HepG2 (cell line): Measurements from ENCODE around the gene ALKBH4. TPM values are rescaled to one million over a fixed set of nuclear protein-coding genes. Genes with fewer than 3 reads are reported as not detected.

Experiments used
- AGO2 ChIP-seq: fragments of 200-400 bp; formaldehyde crosslinking; optimal IDR thresholded peaks from 2 replicates; pipeline ENCODE3; 2017; ENCODE audit warnings: mild to moderate bottlenecking, low read depth, low read length, moderate library complexity
- ATF7-NPFF ChIP-seq: sonication (generic); formaldehyde crosslinking; IDR thresholded peaks from 2 replicates; pipeline ENCODE4 v1.8.1; 2023; ENCODE audit warnings: mild to moderate bottlenecking, low read depth, missing genetic modification reagents, moderate library complexity
- BHLHE40 ChIP-seq: IDR thresholded peaks from 2 replicates; pipeline ENCODE4 v1.6.1; 2011; ENCODE audit warnings: low read length, improper control_type of control experiment
- CAMTA2 ChIP-seq: sonication (generic); formaldehyde crosslinking; IDR thresholded peaks from 2 replicates; pipeline ENCODE4 v1.4.0; 2020; ENCODE audit warnings: mild to moderate bottlenecking, missing genetic modification reagents, borderline replicate concordance
- ESRRA ChIP-seq: sonication (generic); formaldehyde crosslinking; IDR thresholded peaks from 2 replicates; pipeline ENCODE4 v1.5.1; 2020; ENCODE audit warnings: mild to moderate bottlenecking, low read depth, missing genetic modification reagents
- HNRNPL ChIP-seq: fragments of 200-400 bp; formaldehyde crosslinking; IDR thresholded peaks from 2 replicates; pipeline ENCODE4 v1.6.1; 2017; ENCODE audit warnings: mild to moderate bottlenecking, low read depth, low read length
- JARID2 ChIP-seq: sonication (generic); formaldehyde crosslinking; IDR thresholded peaks from 2 replicates; pipeline ENCODE4 v1.8.1; 2023; ENCODE audit warnings: missing genetic modification reagents, inconsistent platforms; ENCODE audit not compliant: insufficient replicate concordance
- NCOA2 ChIP-seq: sonication (generic); formaldehyde crosslinking; IDR thresholded peaks from 2 replicates; pipeline ENCODE4 v1.8.0; 2022; ENCODE audit warnings: inconsistent platforms
- RFX1 ChIP-seq: fragments of 450-650 bp; IDR thresholded peaks from 2 replicates; pipeline ENCODE4 v1.6.1; 2017
- RFX5 ChIP-seq: IDR thresholded peaks from 2 replicates; pipeline ENCODE4 v1.6.1; 2011; ENCODE audit warnings: low read depth, low read length, improper control_type of control experiment
- SCMH1 ChIP-seq: sonication (generic); formaldehyde crosslinking; IDR thresholded peaks from 2 replicates; pipeline ENCODE4 v1.9.0; 2021; ENCODE audit warnings: missing genetic modification reagents, mild to moderate bottlenecking, borderline replicate concordance
- SP2 ChIP-seq: sonication (generic); formaldehyde crosslinking; IDR thresholded peaks from 2 replicates; pipeline ENCODE4 v1.5.1; 2020; ENCODE audit warnings: mild to moderate bottlenecking, missing genetic modification reagents
- TBL1XR1 ChIP-seq: fragments of 150-350 bp; IDR thresholded peaks from 2 replicates; pipeline ENCODE4 v1.6.1; 2014; ENCODE audit warnings: borderline replicate concordance, low read length; ENCODE audit not compliant: partially characterized antibody
- ZNF10 ChIP-seq: sonication (generic); formaldehyde crosslinking; IDR thresholded peaks from 2 replicates; pipeline ENCODE4 v1.4.0; 2020; ENCODE audit warnings: mild to moderate bottlenecking, low read depth, missing genetic modification reagents, borderline replicate concordance
- ZNF276 ChIP-seq: sonication (generic); formaldehyde crosslinking; IDR thresholded peaks from 2 replicates; pipeline ENCODE4 v1.4.0; 2020; ENCODE audit warnings: mild to moderate bottlenecking, low read depth, missing genetic modification reagents
- ZNF350 ChIP-seq: sonication (generic); formaldehyde crosslinking; IDR thresholded peaks from 2 replicates; pipeline ENCODE4 v1.4.0; 2020; ENCODE audit warnings: mild to moderate bottlenecking, low read depth, missing genetic modification reagents, borderline replicate concordance
- ZNF777 ChIP-seq: sonication (generic); formaldehyde crosslinking; IDR thresholded peaks from 2 replicates; pipeline ENCODE4 v1.4.0; 2020; ENCODE audit warnings: missing genetic modification reagents
- polyA plus RNA-seq, 8 experiments: library from polyadenylated mRNA; depleted of rRNA in 3 of 8; stranded (reverse) in 7 of 8; unstranded in 1 of 8; fragments of >200 nt; fragmentation: Illumina TruSeq in 4 of 8; extraction: Trizol in 4 of 8; gene quantifications; 2 replicates each; pipeline versions ENCODE4 v1.2.1 to v1.2.3, GENCODE V29; 2011 to 2016; ENCODE audit warnings: low read depth in 4 of 8, missing spikeins in 1 of 8, mixed read lengths in 1 of 8; ENCODE audit not compliant: insufficient read depth in 1 of 8
- total RNA-seq, 5 experiments: library from RNA; depleted of rRNA; stranded (reverse); fragments of >200 nt; fragmentation: Illumina TruSeq; extraction: Trizol; gene quantifications; 2 replicates each; pipeline ENCODE4 v1.2.3, GENCODE V29; 2016; ENCODE audit warnings: low read depth in 1 of 5
- TF ChIP-seq, protein P1 (sequence below): sonication (generic); formaldehyde crosslinking; IDR thresholded peaks from 2 replicates; pipeline ENCODE4 v1.4.0; 2020; ENCODE audit warnings: missing genetic modification reagents, mild to moderate bottlenecking, borderline replicate concordance
- TF ChIP-seq, protein P2 (sequence below): IDR thresholded peaks from 2 replicates; pipeline ENCODE4 v1.4.0; 2020; ENCODE audit warnings: mild to moderate bottlenecking, missing genetic modification reagents
- TF ChIP-seq, protein P3 (sequence below): sonication (generic); formaldehyde crosslinking; IDR thresholded peaks from 2 replicates; pipeline ENCODE4 v1.4.0; 2020; ENCODE audit warnings: missing genetic modification reagents, borderline replicate concordance

The ALKBH4 gene
- total and polyA plus RNA-seq, 2 of the 13 experiments (the other 11 are each of a cell fraction or from before 2014, with no cell fraction given) = 2.6 to 8.8 TPM

GRCh38 chr7:102451371-102452054 lies 13.2 kb downstream of the ALKBH4 start (continued):
- TF ChIP-seq SCMH1 (CRISPR knock-in tag) = no peak
- TF ChIP-seq, protein P1, sequence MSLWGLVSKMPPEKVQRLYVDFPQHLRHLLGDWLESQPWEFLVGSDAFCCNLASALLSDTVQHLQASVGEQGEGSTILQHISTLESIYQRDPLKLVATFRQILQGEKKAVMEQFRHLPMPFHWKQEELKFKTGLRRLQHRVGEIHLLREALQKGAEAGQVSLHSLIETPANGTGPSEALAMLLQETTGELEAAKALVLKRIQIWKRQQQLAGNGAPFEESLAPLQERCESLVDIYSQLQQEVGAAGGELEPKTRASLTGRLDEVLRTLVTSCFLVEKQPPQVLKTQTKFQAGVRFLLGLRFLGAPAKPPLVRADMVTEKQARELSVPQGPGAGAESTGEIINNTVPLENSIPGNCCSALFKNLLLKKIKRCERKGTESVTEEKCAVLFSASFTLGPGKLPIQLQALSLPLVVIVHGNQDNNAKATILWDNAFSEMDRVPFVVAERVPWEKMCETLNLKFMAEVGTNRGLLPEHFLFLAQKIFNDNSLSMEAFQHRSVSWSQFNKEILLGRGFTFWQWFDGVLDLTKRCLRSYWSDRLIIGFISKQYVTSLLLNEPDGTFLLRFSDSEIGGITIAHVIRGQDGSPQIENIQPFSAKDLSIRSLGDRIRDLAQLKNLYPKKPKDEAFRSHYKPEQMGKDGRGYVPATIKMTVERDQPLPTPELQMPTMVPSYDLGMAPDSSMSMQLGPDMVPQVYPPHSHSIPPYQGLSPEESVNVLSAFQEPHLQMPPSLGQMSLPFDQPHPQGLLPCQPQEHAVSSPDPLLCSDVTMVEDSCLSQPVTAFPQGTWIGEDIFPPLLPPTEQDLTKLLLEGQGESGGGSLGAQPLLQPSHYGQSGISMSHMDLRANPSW (CRISPR knock-in tag) = no peak; the same call in 1 of the 2 replicates
- no peak for TF ChIP-seq CAMTA2
- no peak for TF ChIP-seq ZNF350 (CRISPR knock-in tag)
- no peak for TF ChIP-seq TBL1XR1
- TF ChIP-seq RFX5 = no peak
- no peak for TF ChIP-seq ATF7-NPFF (CRISPR knock-in tag)
- no peak for TF ChIP-seq AGO2
- no peak for TF ChIP-seq SP2
- no peak for TF ChIP-seq ESRRA
- TF ChIP-seq, protein P2, sequence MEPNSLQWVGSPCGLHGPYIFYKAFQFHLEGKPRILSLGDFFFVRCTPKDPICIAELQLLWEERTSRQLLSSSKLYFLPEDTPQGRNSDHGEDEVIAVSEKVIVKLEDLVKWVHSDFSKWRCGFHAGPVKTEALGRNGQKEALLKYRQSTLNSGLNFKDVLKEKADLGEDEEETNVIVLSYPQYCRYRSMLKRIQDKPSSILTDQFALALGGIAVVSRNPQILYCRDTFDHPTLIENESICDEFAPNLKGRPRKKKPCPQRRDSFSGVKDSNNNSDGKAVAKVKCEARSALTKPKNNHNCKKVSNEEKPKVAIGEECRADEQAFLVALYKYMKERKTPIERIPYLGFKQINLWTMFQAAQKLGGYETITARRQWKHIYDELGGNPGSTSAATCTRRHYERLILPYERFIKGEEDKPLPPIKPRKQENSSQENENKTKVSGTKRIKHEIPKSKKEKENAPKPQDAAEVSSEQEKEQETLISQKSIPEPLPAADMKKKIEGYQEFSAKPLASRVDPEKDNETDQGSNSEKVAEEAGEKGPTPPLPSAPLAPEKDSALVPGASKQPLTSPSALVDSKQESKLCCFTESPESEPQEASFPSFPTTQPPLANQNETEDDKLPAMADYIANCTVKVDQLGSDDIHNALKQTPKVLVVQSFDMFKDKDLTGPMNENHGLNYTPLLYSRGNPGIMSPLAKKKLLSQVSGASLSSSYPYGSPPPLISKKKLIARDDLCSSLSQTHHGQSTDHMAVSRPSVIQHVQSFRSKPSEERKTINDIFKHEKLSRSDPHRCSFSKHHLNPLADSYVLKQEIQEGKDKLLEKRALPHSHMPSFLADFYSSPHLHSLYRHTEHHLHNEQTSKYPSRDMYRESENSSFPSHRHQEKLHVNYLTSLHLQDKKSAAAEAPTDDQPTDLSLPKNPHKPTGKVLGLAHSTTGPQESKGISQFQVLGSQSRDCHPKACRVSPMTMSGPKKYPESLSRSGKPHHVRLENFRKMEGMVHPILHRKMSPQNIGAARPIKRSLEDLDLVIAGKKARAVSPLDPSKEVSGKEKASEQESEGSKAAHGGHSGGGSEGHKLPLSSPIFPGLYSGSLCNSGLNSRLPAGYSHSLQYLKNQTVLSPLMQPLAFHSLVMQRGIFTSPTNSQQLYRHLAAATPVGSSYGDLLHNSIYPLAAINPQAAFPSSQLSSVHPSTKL (CRISPR knock-in tag) = 0 out of 2 replicates have a peak, but pooled peaks have one; percentile 11
- TF ChIP-seq NCOA2 (CRISPR knock-in tag) = no peak
- TF ChIP-seq, protein P3, sequence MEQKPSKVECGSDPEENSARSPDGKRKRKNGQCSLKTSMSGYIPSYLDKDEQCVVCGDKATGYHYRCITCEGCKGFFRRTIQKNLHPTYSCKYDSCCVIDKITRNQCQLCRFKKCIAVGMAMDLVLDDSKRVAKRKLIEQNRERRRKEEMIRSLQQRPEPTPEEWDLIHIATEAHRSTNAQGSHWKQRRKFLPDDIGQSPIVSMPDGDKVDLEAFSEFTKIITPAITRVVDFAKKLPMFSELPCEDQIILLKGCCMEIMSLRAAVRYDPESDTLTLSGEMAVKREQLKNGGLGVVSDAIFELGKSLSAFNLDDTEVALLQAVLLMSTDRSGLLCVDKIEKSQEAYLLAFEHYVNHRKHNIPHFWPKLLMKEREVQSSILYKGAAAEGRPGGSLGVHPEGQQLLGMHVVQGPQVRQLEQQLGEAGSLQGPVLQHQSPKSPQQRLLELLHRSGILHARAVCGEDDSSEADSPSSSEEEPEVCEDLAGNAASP (CRISPR knock-in tag) = 0 out of 2 replicates have a peak, but pooled peaks have one; percentile 34
- 0 out of 2 replicates have a peak, but pooled peaks have one; percentile 29 for TF ChIP-seq ZNF777 (CRISPR knock-in tag)
- no peak for TF ChIP-seq RFX1
- no peak for TF ChIP-seq ZNF276 (CRISPR knock-in tag)
- no peak for TF ChIP-seq ZNF10 (CRISPR knock-in tag)
- 0 out of 2 replicates have a peak, but pooled peaks have one; percentile 41 for TF ChIP-seq HNRNPL
- TF ChIP-seq JARID2 (CRISPR knock-in tag) = no peak
- peak; percentile 30; the same call in 1 of the 2 replicates for TF ChIP-seq BHLHE40
